GM12878 (cell line): ENCODE data around the gene TRIM8. TPM values are rescaled to one million over a fixed set of nuclear protein-coding genes. Genes with fewer than 3 reads are reported as not detected.
A peak's percentile ranks its signal among the peaks of the same experiment; 100 is the strongest.

Experiments used
- ATF7 ChIP-seq: fragments of 450-650 bp; IDR thresholded peaks from 2 replicates; pipeline ENCODE4 v1.6.1; 2016; ENCODE audit warnings: low read depth, mild to moderate bottlenecking
- CREB1 ChIP-seq: IDR thresholded peaks from 2 replicates; pipeline ENCODE4 v1.6.1; 2012; ENCODE audit warnings: low read depth, mild to moderate bottlenecking, inconsistent platforms
- FOXM1 ChIP-seq: IDR thresholded peaks from 2 replicates; pipeline ENCODE4 v1.6.1; 2012; ENCODE audit warnings: low read depth, mild to moderate bottlenecking, inconsistent platforms, low read length, moderate library complexity
- HCFC1 ChIP-seq: fragments of 150-350 bp; IDR thresholded peaks from 2 replicates; pipeline ENCODE4 v1.6.1; 2014; ENCODE audit warnings: low read length
- HSF1 ChIP-seq: fragments of 150-350 bp; IDR thresholded peaks from 2 replicates; pipeline ENCODE4 v1.6.1; 2014; ENCODE audit warnings: mild to moderate bottlenecking, low read depth, low read length
- LARP7 ChIP-seq: fragments of 450-650 bp; IDR thresholded peaks from 2 replicates; pipeline ENCODE4 v1.6.1; 2017; ENCODE audit warnings: mild to moderate bottlenecking
- MYC ChIP-seq: IDR thresholded peaks from 2 replicates; pipeline ENCODE4 v1.6.1; 2011; ENCODE audit warnings: mild to moderate bottlenecking, low read length, moderate library complexity, inconsistent platforms; ENCODE audit not compliant: insufficient read depth, insufficient replicate concordance, insufficient read length, severe bottlenecking
- POLR2AphosphoS2 ChIP-seq: IDR thresholded peaks from 2 replicates; pipeline ENCODE4 v1.6.1; 2011; ENCODE audit warnings: low read depth, mild to moderate bottlenecking, low read length, improper control_type of control experiment, moderate library complexity
- ZNF217 ChIP-seq: fragments of 450-650 bp; IDR thresholded peaks from 2 replicates; pipeline ENCODE4 v1.6.1; 2017; ENCODE audit warnings: antibody characterized with exemption, mild to moderate bottlenecking
- ZNF274 ChIP-seq: IDR thresholded peaks from one replicate; pipeline ENCODE4 v1.8.0; 2011; ENCODE audit not compliant: insufficient read length, insufficient read depth
- polyA plus RNA-seq, 11 experiments: library from polyadenylated mRNA; depleted of rRNA in 4 of 11; unstranded in 6 of 11; stranded (reverse) in 5 of 11; fragments of >200 nt; fragmentation: Nextera tagmentation in 4 of 11; fragmentation: Illumina TruSeq in 1 of 11; extraction: Ambion mirVana in 4 of 11; extraction: Trizol in 1 of 11; gene quantifications; 1 replicate in 1 of 11; 2 replicates in 10 of 11; pipeline versions ENCODE4 v1.2.1 to v1.2.3, GENCODE V29; 2011 to 2016; ENCODE audit warnings: inconsistent platforms in 2 of 11, missing spikeins in 2 of 11, low read depth in 1 of 11
- total RNA-seq, 4 experiments: library from RNA; depleted of rRNA in 3 of 4; stranded (reverse); fragments of >200 nt in 3 of 4; fragmentation: Illumina TruSeq in 1 of 4; extraction: Trizol in 1 of 4; gene quantifications; 2 replicates each; pipeline versions ENCODE4 v1.2.1 to v1.2.3, GENCODE V29; 2013 to 2021
- TF ChIP-seq, protein P1 (sequence below): fragments of 450-650 bp; IDR thresholded peaks from 2 replicates; pipeline ENCODE4 v1.6.1; 2014; ENCODE audit warnings: mild to moderate bottlenecking
- TF ChIP-seq, protein P2 (sequence below): IDR thresholded peaks from 2 replicates; pipeline ENCODE4 v1.6.1; 2012; ENCODE audit warnings: low read depth, low read length, improper control_type of control experiment
- TF ChIP-seq, protein P3 (sequence below): fragments of 450-650 bp; IDR thresholded peaks from 2 replicates; pipeline ENCODE4 v1.6.1; 2016; ENCODE audit warnings: mild to moderate bottlenecking, moderate library complexity, borderline replicate concordance
- TF ChIP-seq, protein P4 (sequence below): IDR thresholded peaks from 2 replicates; pipeline ENCODE4 v1.6.1; 2012; ENCODE audit warnings: improper control_type of control experiment, low read depth, low read length; ENCODE audit not compliant: insufficient replicate concordance
- TF ChIP-seq, protein P5 (sequence below): IDR thresholded peaks from 2 replicates; pipeline ENCODE4 v1.6.1; 2011; ENCODE audit warnings: low read depth, mild to moderate bottlenecking, low read length, moderate library complexity, borderline replicate concordance; ENCODE audit errors: extremely low read depth

TRIM8 gene
- total and polyA plus RNA-seq, 10 of the 15 experiments (the other 5 are each of a cell fraction or from before 2014, with no cell fraction given) = 7.9 to 53.2 (median 24.6) TPM

- TF ChIP-seq, protein P1, sequence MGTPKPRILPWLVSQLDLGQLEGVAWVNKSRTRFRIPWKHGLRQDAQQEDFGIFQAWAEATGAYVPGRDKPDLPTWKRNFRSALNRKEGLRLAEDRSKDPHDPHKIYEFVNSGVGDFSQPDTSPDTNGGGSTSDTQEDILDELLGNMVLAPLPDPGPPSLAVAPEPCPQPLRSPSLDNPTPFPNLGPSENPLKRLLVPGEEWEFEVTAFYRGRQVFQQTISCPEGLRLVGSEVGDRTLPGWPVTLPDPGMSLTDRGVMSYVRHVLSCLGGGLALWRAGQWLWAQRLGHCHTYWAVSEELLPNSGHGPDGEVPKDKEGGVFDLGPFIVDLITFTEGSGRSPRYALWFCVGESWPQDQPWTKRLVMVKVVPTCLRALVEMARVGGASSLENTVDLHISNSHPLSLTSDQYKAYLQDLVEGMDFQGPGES = no peak
- TF ChIP-seq ZNF217 (peak; percentile 37; the same call in 1 of the 2 replicates), FOXM1 (no peak), LARP7 (peak; percentile 96), MYC (no peak), ZNF274 (no peak), HSF1 (no peak), HCFC1 (no peak), POLR2AphosphoS2 (peak; percentile 74), ATF7 (peak; percentile 57; the same call in 1 of the 2 replicates), CREB1 (no peak)
- TF ChIP-seq, protein P2, sequence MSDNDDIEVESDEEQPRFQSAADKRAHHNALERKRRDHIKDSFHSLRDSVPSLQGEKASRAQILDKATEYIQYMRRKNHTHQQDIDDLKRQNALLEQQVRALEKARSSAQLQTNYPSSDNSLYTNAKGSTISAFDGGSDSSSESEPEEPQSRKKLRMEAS = no peak
- TF ChIP-seq, protein P3, sequence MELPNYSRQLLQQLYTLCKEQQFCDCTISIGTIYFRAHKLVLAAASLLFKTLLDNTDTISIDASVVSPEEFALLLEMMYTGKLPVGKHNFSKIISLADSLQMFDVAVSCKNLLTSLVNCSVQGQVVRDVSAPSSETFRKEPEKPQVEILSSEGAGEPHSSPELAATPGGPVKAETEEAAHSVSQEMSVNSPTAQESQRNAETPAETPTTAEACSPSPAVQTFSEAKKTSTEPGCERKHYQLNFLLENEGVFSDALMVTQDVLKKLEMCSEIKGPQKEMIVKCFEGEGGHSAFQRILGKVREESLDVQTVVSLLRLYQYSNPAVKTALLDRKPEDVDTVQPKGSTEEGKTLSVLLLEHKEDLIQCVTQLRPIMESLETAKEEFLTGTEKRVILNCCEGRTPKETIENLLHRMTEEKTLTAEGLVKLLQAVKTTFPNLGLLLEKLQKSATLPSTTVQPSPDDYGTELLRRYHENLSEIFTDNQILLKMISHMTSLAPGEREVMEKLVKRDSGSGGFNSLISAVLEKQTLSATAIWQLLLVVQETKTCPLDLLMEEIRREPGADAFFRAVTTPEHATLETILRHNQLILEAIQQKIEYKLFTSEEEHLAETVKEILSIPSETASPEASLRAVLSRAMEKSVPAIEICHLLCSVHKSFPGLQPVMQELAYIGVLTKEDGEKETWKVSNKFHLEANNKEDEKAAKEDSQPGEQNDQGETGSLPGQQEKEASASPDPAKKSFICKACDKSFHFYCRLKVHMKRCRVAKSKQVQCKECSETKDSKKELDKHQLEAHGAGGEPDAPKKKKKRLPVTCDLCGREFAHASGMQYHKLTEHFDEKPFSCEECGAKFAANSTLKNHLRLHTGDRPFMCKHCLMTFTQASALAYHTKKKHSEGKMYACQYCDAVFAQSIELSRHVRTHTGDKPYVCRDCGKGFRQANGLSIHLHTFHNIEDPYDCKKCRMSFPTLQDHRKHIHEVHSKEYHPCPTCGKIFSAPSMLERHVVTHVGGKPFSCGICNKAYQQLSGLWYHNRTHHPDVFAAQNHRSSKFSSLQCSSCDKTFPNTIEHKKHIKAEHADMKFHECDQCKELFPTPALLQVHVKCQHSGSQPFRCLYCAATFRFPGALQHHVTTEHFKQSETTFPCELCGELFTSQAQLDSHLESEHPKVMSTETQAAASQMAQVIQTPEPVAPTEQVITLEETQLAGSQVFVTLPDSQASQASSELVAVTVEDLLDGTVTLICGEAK = peak; percentile 62; the same call in 1 of the 2 replicates
- TF ChIP-seq, protein P4, sequence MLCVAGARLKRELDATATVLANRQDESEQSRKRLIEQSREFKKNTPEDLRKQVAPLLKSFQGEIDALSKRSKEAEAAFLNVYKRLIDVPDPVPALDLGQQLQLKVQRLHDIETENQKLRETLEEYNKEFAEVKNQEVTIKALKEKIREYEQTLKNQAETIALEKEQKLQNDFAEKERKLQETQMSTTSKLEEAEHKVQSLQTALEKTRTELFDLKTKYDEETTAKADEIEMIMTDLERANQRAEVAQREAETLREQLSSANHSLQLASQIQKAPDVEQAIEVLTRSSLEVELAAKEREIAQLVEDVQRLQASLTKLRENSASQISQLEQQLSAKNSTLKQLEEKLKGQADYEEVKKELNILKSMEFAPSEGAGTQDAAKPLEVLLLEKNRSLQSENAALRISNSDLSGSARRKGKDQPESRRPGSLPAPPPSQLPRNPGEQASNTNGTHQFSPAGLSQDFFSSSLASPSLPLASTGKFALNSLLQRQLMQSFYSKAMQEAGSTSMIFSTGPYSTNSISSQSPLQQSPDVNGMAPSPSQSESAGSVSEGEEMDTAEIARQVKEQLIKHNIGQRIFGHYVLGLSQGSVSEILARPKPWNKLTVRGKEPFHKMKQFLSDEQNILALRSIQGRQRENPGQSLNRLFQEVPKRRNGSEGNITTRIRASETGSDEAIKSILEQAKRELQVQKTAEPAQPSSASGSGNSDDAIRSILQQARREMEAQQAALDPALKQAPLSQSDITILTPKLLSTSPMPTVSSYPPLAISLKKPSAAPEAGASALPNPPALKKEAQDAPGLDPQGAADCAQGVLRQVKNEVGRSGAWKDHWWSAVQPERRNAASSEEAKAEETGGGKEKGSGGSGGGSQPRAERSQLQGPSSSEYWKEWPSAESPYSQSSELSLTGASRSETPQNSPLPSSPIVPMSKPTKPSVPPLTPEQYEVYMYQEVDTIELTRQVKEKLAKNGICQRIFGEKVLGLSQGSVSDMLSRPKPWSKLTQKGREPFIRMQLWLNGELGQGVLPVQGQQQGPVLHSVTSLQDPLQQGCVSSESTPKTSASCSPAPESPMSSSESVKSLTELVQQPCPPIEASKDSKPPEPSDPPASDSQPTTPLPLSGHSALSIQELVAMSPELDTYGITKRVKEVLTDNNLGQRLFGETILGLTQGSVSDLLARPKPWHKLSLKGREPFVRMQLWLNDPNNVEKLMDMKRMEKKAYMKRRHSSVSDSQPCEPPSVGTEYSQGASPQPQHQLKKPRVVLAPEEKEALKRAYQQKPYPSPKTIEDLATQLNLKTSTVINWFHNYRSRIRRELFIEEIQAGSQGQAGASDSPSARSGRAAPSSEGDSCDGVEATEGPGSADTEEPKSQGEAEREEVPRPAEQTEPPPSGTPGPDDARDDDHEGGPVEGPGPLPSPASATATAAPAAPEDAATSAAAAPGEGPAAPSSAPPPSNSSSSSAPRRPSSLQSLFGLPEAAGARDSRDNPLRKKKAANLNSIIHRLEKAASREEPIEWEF = no peak
- TF ChIP-seq, protein P5, sequence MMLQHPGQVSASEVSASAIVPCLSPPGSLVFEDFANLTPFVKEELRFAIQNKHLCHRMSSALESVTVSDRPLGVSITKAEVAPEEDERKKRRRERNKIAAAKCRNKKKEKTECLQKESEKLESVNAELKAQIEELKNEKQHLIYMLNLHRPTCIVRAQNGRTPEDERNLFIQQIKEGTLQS = no peak; the same call in 1 of the 2 replicates
Measured at GRCh38 chr10:102641880-102642735, 2.2 kb upstream of the TRIM8 start (continued).
